Hepatocyte (in vitro differentiated cells): ENCODE results near the gene HECTD4. TPM values are rescaled to one million over a fixed set of nuclear protein-coding genes. Genes with fewer than 3 reads are reported as not detected.

ENCODE experiments used
- DNase-seq: peaks from one replicate; pipeline ENCODE4 v3.0.0-alpha.2; 2016; ENCODE audit warnings: low spot score
- H2AFZ ChIP-seq: fragments of 200-600 bp; sonication (generic); 2 replicates; pipeline ENCODE4 v1.6.0; 2016; ENCODE audit warnings: antibody characterized with exemption, mild to moderate bottlenecking
- H3K27ac ChIP-seq: fragments of 200-600 bp; sonication (generic); 2 replicates; pipeline ENCODE4 v1.5.1; 2016; ENCODE audit warnings: mild to moderate bottlenecking
- H3K27me3 ChIP-seq: fragments of 200-600 bp; sonication (generic); 2 replicates; pipeline ENCODE4 v1.6.1; 2016
- H3K36me3 ChIP-seq: fragments of 200-600 bp; sonication (generic); replicated peaks from 2 replicates; pipeline ENCODE4 v1.5.1; 2016; ENCODE audit warnings: low read depth; ENCODE audit not compliant: insufficient read depth
- H3K4me1 ChIP-seq: fragments of 200-600 bp; sonication (generic); 2 replicates; pipeline ENCODE4 v1.5.1; 2016; ENCODE audit warnings: mild to moderate bottlenecking, moderate library complexity; ENCODE audit not compliant: insufficient read depth
- H3K4me2 ChIP-seq: fragments of 200-600 bp; sonication (generic); 2 replicates; pipeline ENCODE4 v1.6.0; 2016
- H3K4me3 ChIP-seq: fragments of 200-600 bp; sonication (generic); 2 replicates; pipeline ENCODE4 v1.5.1; 2016; ENCODE audit warnings: mild to moderate bottlenecking
- H3K79me2 ChIP-seq: fragments of 200-600 bp; sonication (generic); 2 replicates; pipeline ENCODE4 v1.6.0; 2017; ENCODE audit warnings: mild to moderate bottlenecking
- H3K9me2 ChIP-seq: fragments of 200-600 bp; sonication (generic); replicated peaks from 2 replicates; pipeline ENCODE4 v1.6.0; 2017; ENCODE audit warnings: mild to moderate bottlenecking; ENCODE audit not compliant: insufficient read depth
- H3K9me3 ChIP-seq: fragments of 200-600 bp; sonication (generic); 2 replicates; pipeline ENCODE4 v1.5.1; 2016; ENCODE audit warnings: low read depth, mild to moderate bottlenecking
- H4K20me1 ChIP-seq: fragments of 200-600 bp; sonication (generic); 2 replicates; pipeline ENCODE4 v1.6.0; 2016; ENCODE audit warnings: mild to moderate bottlenecking; ENCODE audit not compliant: insufficient read depth, poor library complexity, severe bottlenecking
- CTCF ChIP-seq: fragments of 200-600 bp; sonication (generic); IDR thresholded peaks from 2 replicates; pipeline ENCODE4 v1.5.1; 2016; ENCODE audit warnings: antibody characterized with exemption, mild to moderate bottlenecking; ENCODE audit not compliant: poor library complexity
- EZH2 ChIP-seq: fragments of 200-600 bp; sonication (generic); IDR thresholded peaks from 2 replicates; pipeline ENCODE4 v1.6.1; 2016; ENCODE audit warnings: antibody characterized with exemption, mild to moderate bottlenecking, borderline replicate concordance
- EZH2phosphoT487 ChIP-seq: fragments of 200-600 bp; sonication (generic); IDR thresholded peaks from one replicate; pipeline ENCODE4 v1.6.1; 2018; ENCODE audit warnings: antibody characterized with exemption, mild to moderate bottlenecking, low read depth, moderate library complexity; ENCODE audit not compliant: unreplicated experiment, severe bottlenecking
- WGBS: methylation state at CpG from one replicate; pipeline ENCODE4 v1.1.6; 2016; ENCODE audit warnings: low lambda C conversion rate; ENCODE audit errors: missing lambda C conversion rate; 5-methylcytosine and 5-hydroxymethylcytosine counted together
- polyA plus RNA-seq: library from polyadenylated mRNA; unstranded; fragments of >200 nt; fragmentation: Nextera tagmentation; extraction: Ambion mirVana; gene quantifications from 2 replicates; pipeline ENCODE4 v1.2.1, GENCODE V29; 2016
- total RNA-seq: library from RNA; depleted of rRNA; stranded (reverse); fragments of >200 nt; gene quantifications from 2 replicates; pipeline ENCODE4 v1.2.3, GENCODE V29; 2014

Gene HECTD4
- total and polyA plus RNA-seq, 2 experiments from 2014 or later = 22.7 to 27.1 TPM

DNA sequence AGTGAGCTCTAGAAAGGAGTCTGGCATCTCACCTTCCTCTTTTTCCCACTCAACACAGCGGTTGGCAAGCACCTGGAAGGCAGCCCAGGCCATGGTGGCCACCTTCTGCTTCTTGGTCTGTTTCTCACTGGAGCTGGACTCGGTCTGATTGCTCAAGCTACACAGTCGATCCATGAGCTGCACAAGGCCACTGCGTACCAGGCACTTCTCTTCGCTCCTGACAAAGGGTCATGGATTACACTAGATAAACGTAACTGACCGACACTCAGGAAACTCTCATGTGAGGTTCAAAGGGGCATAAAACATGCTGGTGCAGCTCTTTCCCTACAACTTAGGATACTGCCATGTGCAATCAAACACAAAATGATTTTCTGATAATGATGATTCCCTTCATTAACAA lies 143.2 kb downstream of the HECTD4 start:
- Histone ChIP-seq H3K27ac (no peak overlapping the region), H3K36me3 (peaks cover 6% of the 10 kb centered on the region), H3K4me1 (no peaks in the 10 kb centered on the region), H3K79me2 (no peaks in the 10 kb centered on the region), H3K9me2 (no peaks in the 10 kb centered on the region), H3K27me3 (no peaks in the 10 kb centered on the region), H4K20me1 (no peaks in the 10 kb centered on the region), H3K9me3 (no peaks in the 10 kb centered on the region), H2AFZ (no peak overlapping the region), H3K4me2 (no peak overlapping the region), H3K4me3 (no peak overlapping the region)
- DNase-seq = peak; percentile 11
- no peak for TF ChIP-seq EZH2phosphoT487
- 88% methylated on average over 7 of the region's 7 CpGs for WGBS

DNA sequence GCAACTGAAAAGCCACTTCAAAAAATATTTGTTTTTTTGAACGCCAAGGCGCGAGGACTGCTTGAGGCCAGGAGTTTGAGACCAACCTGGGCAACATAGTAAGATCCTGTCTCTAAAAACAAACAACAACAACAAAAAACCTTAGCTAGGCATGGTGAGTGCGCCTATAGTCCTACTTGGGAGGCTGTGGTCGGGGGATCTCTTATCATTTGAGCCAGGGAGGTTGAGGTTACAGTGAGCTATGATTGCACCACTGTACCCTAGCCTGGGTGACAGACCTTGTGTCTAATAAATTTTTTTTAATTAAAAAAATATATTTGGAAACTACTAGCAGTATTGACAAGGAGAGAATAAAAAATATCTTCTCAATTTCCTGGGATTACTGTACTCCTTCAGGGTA lies 143.8 kb downstream of the HECTD4 start:
- no peaks in the 10 kb centered on the region for H3K9me3 ChIP-seq
- WGBS = 96% methylated on average over 5 of the region's 5 CpGs
- H3K4me3 ChIP-seq = no peak overlapping the region
- no peak overlapping the region for H3K27ac ChIP-seq
- no peaks in the 10 kb centered on the region for H4K20me1 ChIP-seq
- no peaks in the 10 kb centered on the region for H3K4me1 ChIP-seq
- H3K9me2 ChIP-seq = no peaks in the 10 kb centered on the region
- H3K79me2 ChIP-seq = no peaks in the 10 kb centered on the region
- no peak for DNase-seq
- no peak overlapping the region for H2AFZ ChIP-seq
- H3K4me2 ChIP-seq = no peak overlapping the region
- H3K36me3 ChIP-seq = peaks cover 6% of the 10 kb centered on the region
- TF ChIP-seq EZH2 = no peak
- no peak for TF ChIP-seq CTCF
- no peak for TF ChIP-seq EZH2phosphoT487
- H3K27me3 ChIP-seq = no peaks in the 10 kb centered on the region

- DNase-seq = no peak
- H3K36me3 ChIP-seq = peaks cover 6% of the 10 kb centered on the region
- no peaks in the 10 kb centered on the region for H4K20me1 ChIP-seq
- no peaks in the 10 kb centered on the region for H3K9me2 ChIP-seq
- no peak overlapping the region for H3K27ac ChIP-seq
- no peak overlapping the region for H3K4me3 ChIP-seq
- no peaks in the 10 kb centered on the region for H3K79me2 ChIP-seq
- no peak overlapping the region for H2AFZ ChIP-seq
- H3K4me1 ChIP-seq = no peaks in the 10 kb centered on the region
- no peak for TF ChIP-seq EZH2phosphoT487
- TF ChIP-seq CTCF = no peak
- TF ChIP-seq EZH2 = no peak
- H3K27me3 ChIP-seq = no peaks in the 10 kb centered on the region
- H3K9me3 ChIP-seq = no peaks in the 10 kb centered on the region
- H3K4me2 ChIP-seq = no peak overlapping the region
- 93% methylated on average over 7 of the region's 7 CpGs for WGBS
Observed at GRCh38 chr12:112236786-112237185, 145.4 kb downstream of the HECTD4 start.

- Histone ChIP-seq H3K4me1 (no peaks in the 10 kb centered on the region), H3K79me2 (no peaks in the 10 kb centered on the region), H3K9me3 (no peaks in the 10 kb centered on the region), H3K4me2 (no peak overlapping the region), H3K27ac (no peak overlapping the region), H3K4me3 (no peak overlapping the region), H3K36me3 (peaks cover 6% of the 10 kb centered on the region), H3K9me2 (no peaks in the 10 kb centered on the region), H4K20me1 (no peaks in the 10 kb centered on the region), H3K27me3 (no peaks in the 10 kb centered on the region), H2AFZ (no peak overlapping the region)
- WGBS = 40% methylated on average over 1 of the region's 1 CpG
- TF ChIP-seq CTCF (no peak), EZH2 (no peak), EZH2phosphoT487 (no peak)
- DNase-seq = no peak
Observed at GRCh38 chr12:112236386-112236785, 145.8 kb downstream of the HECTD4 start.
